GM18519 (cell line): ENCODE measurements around the gene TIE1.

Experiments used
- ATAC-seq: cut with Tn5 transposase; IDR thresholded peaks from one replicate; pipeline ENCODE4 v1.9.1; 2021; ENCODE audit warnings: mild to moderate bottlenecking, moderate library complexity; ENCODE audit not compliant: unreplicated experiment, low FRiP score

Gene TIE1

DNA sequence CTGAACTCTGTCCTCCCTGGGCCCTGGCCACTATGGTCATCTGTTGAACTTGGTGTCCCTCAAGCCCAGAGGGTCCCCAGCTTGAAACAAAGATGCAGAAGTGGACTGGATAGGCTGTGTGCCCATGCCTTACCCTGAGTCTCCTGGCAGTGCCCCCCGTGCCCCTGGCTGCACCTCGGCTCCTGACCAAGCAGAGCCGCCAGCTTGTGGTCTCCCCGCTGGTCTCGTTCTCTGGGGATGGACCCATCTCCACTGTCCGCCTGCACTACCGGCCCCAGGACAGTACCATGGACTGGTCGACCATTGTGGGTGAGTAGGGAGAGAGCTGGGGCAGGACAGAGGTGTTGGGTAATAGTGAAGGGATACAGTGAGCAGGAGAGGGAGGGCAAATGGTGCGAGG, 10.7 kb downstream of the TIE1 start:
- ATAC-seq: no peak

DNA sequence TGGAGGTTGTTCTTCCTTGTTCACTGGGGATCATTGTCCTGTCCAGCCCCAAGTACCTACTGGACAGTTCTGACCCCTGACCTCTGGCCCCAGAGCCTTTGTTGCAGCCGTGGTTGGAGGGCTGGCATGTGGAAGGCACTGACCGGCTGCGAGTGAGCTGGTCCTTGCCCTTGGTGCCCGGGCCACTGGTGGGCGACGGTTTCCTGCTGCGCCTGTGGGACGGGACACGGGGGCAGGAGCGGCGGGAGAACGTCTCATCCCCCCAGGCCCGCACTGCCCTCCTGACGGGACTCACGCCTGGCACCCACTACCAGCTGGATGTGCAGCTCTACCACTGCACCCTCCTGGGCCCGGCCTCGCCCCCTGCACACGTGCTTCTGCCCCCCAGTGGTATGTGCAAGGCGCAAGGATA, 11.4 kb downstream of the TIE1 start:
- no peak for ATAC-seq

DNA sequence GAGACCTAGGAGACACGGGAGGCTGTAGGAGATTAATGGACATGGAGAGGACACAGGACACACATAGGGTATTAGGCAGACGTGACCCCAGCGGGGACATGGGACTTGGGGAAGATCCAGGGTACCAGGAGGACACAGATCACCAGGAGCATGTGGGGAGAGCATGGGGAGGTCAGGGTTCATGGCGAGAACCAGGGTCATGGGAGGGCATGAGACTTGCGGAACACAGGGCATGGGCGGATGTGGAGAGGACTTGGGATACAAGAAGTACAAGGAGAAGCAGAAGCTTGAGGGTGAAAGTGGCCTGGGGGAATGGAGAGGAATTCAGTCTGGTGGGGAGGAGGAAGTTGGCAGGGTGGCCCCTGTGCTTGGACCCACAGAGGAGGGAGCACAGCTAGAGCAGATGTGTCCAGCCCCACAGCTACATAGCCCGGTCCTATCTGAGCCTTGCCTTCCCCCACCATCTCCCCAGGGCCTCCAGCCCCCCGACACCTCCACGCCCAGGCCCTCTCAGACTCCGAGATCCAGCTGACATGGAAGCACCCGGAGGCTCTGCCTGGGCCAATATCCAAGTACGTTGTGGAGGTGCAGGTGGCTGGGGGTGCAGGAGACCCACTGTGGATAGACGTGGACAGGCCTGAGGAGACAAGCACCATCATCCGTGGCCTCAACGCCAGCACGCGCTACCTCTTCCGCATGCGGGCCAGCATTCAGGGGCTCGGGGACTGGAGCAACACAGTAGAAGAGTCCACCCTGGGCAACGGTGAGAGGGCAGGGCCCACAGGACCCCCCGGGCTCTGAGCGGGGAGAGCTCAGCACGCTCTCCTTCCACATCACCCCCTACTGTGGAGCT, 12.1 kb downstream of the TIE1 start:
- no peak for ATAC-seq

DNA sequence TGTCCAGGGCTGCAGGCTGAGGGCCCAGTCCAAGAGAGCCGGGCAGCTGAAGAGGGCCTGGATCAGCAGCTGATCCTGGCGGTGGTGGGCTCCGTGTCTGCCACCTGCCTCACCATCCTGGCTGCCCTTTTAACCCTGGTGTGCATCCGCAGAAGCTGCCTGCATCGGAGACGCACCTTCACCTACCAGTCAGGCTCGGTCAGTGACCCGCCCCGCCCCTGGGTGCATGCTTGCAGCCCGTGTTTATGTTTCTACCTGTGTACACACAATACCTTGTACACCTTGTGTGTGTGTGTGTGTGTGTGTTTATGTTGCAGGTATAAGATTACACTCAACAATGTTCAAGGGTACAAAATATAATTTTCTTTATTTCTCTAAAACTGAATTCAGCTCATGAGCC, 13.0 kb downstream of the TIE1 start:
- no peak for ATAC-seq

DNA sequence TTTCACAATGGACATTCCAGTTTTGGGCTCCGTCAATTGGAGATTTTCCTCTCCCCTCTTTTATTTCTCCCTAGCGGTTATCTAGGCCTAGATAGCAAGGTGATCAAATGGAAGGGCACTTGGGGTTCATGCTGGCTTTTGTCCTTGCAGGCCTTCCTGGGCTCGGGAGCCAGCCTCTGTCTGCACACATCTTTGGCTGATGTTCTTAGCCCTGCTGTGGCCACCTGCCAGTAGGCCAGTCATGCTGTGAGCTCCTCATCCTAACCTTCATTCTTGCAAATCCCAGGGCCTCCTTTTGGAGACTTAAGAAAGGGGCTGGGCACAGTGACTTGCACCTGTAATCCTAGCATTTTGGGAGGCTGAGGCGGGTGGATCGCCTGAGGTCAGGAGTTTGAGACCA, 13.5 kb downstream of the TIE1 start:
- no peak for ATAC-seq

DNA sequence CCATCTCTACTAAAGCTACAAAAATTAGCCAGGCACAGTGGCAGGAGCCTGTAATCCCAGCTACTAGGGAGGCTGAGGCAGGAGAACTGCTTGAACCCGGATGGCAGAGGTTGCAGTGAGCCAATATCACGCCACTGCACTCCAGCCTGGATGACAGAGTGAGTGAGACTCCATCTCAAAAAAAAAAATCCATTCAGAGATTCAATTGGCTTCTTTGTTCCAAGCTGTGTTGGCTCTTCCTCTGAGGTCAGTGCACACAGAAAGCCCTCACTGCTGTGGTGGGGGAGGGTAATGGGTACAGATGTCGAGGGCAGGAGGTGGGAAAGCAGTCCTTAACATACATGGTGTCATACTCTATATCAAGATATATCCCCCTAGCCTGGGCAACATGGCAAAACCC, 14.7 kb downstream of the TIE1 start:
- ATAC-seq: no peak

DNA sequence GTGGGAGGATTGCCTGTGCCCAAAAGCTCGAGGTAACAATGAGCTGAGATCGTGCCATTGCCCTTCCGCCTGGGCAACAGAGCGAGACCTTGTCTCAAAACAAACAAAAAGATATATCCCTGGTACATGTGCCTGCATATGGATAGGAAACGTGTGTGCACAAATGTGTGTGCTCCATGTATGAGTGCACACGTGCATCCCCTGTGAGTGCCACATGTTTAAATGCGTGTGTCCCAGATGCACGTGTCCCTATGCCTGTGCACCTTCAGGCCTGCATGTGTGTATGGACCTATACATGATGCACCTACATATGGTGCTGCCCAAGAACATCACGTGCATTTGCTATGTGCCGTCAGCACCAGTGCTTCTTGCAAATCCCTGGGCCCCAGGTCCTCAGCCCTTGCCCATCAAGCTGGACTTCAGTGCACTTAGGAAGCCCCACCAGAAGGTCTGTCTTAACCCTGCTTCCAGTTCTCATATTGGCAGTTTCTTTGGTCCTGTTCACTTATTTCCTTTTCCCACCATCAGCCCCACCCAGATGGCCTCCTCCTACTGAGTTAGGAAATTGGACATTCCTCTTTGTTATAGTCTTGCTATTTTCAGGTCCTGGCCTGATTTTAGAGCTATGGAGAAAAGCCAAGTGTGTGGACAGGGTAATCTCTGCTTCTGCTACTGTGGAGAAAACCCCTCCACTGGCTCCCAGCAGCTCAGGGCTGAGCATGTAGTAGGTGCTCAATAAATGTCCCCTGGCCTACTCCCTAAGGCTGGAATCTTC, 15.4 kb downstream of the TIE1 start:
- ATAC-seq: no peak

DNA sequence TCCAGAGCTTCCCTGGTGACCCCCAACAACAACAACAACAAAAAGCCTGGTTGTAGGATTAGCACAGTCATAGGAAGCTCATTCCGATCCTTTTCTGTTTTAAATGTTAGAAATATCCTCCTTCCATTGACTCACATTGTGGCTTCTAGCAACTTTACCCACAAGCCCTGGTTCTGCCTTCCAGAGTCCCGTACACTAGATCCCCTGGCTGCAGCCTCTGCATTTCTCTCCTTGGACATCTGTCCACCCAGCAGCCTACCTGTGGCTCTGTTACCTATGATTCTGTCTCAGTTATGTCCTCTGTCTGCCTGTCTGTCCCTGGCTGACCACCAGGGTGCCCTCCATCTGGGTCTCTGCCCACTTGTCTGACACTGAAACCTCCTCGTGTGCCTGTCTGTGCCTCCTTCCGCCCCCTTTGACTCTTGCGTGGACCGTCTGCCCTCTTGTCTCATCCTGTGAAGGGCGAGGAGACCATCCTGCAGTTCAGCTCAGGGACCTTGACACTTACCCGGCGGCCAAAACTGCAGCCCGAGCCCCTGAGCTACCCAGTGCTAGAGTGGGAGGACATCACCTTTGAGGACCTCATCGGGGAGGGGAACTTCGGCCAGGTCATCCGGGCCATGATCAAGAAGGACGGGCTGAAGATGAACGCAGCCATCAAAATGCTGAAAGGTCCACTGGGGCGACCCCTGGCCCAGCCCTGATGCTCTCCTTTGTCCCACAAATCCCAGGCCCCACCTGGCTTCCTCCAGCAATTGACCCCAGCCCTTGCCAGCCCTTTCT, 16.1 kb downstream of the TIE1 start:
- no peak for ATAC-seq

DNA sequence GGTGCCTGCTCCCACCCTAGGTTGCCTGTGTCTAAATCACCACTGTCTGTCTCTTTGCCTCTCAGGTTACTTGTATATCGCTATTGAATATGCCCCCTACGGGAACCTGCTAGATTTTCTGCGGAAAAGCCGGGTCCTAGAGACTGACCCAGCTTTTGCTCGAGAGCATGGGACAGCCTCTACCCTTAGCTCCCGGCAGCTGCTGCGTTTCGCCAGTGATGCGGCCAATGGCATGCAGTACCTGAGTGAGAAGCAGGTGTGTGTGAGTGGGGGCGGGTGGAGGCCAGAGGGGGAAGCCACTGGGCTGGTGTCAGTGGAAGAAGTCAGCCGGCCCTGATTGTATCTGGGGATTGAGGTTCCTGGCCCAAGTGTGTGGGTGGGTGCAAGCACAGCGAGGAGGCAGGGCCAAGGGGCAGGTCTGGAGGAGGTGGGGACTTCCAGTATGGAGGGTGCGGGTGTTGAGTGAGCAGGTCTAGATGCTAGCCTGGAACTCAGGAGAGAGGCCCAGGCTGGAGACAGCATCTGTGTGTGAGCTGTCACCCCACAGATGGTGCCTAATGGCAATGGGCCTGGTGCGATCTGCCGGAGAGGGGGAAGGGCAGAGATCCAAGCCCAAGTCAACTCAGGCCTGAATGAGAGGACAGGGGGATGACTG, 17.2 kb downstream of the TIE1 start:
- ATAC-seq: no peak

DNA sequence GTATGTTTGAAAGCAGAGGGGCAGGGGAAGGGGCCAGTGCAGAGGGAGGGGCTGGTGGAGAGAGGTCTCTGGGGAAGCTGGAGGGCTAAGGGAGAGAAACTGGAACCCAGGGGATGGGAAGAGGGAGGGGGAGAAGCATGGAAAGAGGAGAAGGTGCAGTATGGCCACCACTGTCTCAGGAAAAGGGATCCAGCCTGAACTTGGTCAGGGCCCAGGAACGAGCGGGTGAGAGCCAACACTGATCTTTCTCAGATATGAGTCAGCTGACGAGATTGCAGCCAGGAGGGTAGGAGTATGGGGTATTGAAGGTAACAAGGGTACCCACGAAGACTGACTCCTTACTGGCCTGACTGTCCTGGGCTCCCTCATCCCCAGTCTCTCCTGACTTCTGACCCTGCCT, 18.0 kb downstream of the TIE1 start:
- ATAC-seq: no peak

DNA sequence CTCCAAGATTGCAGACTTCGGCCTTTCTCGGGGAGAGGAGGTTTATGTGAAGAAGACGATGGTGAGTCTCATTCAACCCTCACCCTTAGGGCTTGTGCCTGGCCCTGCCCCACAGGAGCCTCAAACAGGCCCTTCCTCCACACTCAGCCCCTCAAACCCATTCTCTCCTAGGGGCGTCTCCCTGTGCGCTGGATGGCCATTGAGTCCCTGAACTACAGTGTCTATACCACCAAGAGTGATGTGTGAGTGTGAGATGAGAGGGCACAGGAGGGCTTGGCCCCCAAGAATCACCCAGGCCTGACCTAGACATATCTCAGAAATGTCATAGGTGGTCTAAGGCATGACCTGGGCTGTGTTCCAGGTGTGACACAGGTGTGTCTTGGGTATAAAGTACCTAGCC, 18.5 kb downstream of the TIE1 start:
- no peak for ATAC-seq

DNA sequence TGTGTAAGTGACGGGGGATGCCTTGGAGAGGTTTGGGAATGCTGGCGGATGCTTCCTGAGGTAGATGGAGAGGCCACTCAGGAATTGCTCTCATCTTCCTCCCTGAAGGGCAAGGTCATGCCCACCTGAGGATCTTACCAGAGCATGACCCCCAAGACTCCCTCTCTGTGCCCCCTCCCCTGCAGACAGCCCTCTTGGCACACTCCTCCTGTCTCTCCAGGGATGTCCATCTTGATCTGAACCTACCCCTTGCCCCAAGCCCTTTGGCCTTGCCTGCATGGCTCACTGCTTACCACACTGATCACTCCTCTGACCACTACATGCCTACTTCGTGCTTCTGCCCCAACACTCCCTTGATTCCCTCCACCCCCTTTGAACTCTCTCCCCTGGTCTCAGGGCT, 19.0 kb downstream of the TIE1 start:
- no peak for ATAC-seq

DNA sequence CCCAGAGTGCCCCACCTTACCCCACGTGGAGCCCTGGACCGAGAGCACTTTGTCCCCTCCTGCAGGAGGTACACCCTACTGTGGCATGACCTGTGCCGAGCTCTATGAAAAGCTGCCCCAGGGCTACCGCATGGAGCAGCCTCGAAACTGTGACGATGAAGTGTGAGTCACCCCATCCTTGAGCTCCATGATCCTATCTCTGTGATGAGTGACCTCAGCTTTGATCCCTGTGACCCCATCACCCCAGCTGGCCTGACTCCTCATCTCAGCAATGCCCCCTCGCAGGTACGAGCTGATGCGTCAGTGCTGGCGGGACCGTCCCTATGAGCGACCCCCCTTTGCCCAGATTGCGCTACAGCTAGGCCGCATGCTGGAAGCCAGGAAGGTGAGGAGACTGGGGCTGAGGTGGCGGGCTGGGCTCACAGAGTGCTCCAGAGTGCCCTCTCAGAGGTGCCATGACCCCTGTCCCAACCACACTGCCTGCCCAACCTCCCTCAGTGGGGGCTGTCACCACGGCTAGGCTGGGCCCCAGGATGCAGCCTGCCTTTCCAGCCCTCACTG, 20.6 kb downstream of the TIE1 start:
- no peak for ATAC-seq

DNA sequence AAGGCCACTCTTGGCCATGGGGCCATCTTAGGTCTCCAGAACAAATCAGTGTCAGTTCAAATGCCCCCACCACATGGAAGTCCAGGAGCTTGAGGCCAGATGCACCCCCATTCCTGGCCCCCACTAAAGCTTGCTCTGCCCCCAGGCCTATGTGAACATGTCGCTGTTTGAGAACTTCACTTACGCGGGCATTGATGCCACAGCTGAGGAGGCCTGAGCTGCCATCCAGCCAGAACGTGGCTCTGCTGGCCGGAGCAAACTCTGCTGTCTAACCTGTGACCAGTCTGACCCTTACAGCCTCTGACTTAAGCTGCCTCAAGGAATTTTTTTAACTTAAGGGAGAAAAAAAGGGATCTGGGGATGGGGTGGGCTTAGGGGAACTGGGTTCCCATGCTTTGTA, 21.7 kb downstream of the TIE1 start:
- no peak for ATAC-seq

DNA sequence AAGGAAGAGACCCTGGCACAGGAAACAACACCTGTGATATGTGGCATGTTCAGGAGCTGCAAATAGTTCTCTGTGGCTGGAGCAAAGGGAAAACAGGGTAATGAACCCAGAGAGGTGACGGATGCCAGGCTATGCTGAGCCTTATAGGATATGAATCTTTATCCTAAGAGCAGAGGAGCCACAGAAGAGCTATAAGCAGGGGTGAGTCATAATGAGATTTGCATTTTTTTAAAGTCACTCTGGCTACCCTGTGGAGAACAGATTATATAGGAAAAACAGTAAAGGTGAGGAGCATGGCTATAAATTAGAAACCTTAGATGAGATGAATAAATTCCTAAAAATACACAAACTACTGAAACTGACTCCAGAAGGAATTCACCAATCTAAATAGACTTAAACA, 24.0 kb downstream of the TIE1 start:
- no peak for ATAC-seq

DNA sequence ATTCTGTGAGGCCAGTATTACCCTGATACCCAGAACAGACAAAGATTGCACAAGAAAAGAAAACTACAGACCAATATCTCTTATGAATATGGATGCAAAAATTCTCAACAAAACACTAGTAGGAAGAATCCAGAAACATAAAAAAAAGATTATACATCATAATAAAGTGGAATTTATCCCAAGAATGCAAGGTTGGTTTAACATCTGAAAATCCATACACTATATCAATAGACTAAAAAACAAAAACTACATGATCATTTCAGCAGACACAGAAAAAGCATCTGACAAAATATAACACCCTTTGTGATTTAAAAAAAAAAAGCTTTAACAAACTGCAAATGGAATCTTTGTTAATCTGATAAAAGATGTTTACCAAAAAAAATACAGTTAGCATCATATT, 24.6 kb downstream of the TIE1 start:
- ATAC-seq: no peak

DNA sequence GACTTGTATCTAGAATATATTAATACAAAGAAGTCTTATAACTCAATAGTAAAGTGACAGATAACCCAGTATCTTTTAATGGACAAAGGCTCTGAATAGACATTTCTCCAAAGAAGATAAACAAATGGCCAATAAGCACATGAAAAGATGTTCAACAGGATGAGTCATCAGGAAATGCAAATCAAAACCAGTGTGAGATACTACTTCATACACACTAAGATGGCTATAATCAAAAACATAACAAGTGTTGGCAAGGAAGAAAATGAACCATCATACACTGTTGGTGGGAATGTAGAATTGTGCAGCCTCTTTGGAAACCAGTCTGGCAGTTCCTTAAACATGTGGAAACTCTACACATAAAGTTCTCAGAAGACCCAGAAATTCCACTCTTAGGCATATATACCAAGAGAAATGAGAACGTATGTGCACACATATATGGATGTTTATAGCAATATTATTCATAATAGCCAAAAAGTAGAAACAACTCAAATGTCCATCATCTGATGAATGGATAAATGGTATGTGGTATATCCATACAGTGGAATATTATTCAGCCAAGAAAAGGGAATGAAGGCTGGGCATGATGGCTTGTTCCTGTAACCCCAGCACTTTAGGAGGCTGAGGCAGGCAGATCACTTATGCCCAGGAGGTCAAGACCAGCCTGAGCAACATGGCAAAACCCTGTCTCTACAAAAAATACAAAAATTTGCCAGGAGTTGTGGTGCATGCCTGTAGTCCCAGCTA, 26.9 kb downstream of the TIE1 start:
- no peak for ATAC-seq

DNA sequence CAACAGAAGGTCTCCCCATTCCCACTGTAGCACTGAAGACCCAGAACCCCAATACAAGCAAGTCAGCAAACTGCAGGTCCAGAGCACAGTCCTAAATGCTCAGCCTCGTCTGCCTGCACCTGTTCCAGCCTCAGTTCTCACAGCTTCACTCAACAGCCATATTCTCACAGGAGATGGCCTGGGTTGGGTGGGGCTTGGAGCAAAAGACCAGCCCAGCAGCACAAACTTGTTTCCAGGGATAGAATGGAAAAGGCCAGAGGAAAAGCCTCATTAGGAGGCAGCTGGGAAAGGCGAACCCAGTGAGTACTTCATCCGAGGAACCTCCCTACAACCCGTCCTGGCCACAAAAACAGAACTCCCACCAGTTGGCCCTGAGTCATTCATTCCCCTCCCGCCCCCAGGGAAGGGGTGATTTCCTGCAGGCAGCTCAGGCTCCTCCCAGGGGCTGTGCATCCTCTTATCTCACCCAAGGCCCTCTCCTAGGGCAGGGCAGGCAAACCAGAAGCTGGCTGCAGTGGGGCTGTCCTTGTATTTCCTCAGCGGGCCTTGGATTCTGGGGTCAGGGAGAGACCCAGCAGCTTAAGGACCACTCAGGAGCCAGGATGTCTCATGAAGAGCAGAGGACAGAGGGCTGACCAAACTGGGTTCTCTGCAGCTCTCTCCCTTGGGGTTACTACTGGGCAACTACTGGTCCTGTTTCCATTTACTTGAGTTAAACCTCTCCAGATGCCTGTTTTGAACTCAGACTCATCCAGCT, 29.4 kb downstream of the TIE1 start:
- no peak for ATAC-seq

DNA sequence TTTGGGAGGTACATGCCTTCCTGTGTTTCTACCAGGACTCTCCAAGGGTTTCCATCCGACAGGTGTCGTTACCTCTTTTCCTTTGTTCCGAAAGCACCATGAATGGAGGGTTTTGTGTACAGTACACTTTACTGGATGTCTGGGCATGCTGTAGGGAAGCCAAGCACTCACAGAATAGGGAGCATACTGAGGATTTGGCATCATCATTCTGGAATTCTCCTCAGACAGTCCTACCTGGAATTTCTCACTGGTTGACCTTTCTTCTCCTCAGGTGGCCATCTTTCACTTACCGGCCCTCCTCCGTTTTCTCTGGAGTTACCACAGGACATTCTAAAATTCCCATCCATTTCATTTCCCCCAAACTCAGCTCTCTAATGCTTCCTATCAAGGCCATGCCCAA, 30.9 kb downstream of the TIE1 start:
- ATAC-seq: no peak
